Stimulated activated effector memory CD8-positive, alpha-beta T cell treated with anti-CD3 and anti-CD28 coated beads, Interleukin-12 subunit alpha, Interleukin-12 subunit beta, amount 100 ng/mL, for 72 hours (primary cell): ENCODE measurements around the gene TNS1.
A peak's percentile ranks its signal among the peaks of the same experiment; 100 is the strongest.

Experiments used
- ATAC-seq: fragments of 150-1000 bp; cut with Tn5 transposase; 2 replicates; pipeline ENCODE4 v1.10.0; 2021
- DNase-seq, 2 donors: peaks; one replicate each; pipeline ENCODE4 v3.0.0; 2021 to 2022; ENCODE audit warnings: low spot score in 2 of 2
- H3K27ac Mint-ChIP-seq: one replicate; pipeline ENCODE4 v1.8.0; 2022; ENCODE audit warnings: mild to moderate bottlenecking, mixed read lengths
- H3K36me3 Mint-ChIP-seq: one replicate; pipeline ENCODE4 v1.8.0; 2022; ENCODE audit warnings: mild to moderate bottlenecking, mixed read lengths
- H3K4me1 Mint-ChIP-seq: one replicate; pipeline ENCODE4 v1.8.0; 2022; ENCODE audit warnings: mixed read lengths
- H3K4me3 Mint-ChIP-seq: one replicate; pipeline ENCODE4 v1.8.0; 2022; ENCODE audit warnings: mild to moderate bottlenecking, mixed read lengths
- H3K9me3 Mint-ChIP-seq: one replicate; pipeline ENCODE4 v1.8.0; 2022; ENCODE audit warnings: mixed read lengths

TNS1 gene

DNA sequence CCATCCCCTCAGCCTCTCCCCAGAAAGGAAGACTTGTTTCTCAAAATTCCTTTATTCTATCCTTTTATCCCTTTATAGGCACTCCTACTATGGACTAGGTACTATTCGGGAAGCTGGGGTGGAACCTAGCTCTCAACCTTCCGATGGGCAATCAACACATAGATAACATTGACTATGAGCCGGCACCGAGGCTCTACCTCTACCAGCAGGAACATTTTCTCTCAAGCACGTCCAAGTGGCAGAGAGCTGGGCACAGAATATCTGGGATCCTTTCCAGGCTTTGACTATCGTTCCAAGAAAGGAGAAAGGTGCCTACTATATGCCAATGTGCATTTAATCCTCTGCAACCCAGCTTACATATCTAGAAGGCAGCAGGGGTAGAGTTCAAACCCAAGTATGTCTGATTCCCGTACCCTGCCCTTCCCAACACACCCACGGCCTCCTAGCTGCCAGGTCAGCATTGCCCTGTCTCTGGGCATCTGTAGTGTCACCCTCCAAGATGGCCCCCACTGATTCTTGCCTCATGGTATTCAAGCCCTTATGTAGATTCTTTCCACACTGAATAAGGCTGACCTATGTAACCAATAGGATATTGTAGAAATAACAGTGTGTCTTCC lies 28.3 kb downstream of the TNS1 start:
- peaks cover 6% of the 10 kb centered on the region for H3K4me1 Mint-ChIP-seq
- H3K27ac Mint-ChIP-seq, result no peak overlapping the region
- ATAC-seq (no peak), DNase-seq (no peak)
- no peaks in the 10 kb centered on the region for H3K9me3 Mint-ChIP-seq
- no peak overlapping the region for H3K4me3 Mint-ChIP-seq
- no peaks in the 10 kb centered on the region for H3K36me3 Mint-ChIP-seq

DNA sequence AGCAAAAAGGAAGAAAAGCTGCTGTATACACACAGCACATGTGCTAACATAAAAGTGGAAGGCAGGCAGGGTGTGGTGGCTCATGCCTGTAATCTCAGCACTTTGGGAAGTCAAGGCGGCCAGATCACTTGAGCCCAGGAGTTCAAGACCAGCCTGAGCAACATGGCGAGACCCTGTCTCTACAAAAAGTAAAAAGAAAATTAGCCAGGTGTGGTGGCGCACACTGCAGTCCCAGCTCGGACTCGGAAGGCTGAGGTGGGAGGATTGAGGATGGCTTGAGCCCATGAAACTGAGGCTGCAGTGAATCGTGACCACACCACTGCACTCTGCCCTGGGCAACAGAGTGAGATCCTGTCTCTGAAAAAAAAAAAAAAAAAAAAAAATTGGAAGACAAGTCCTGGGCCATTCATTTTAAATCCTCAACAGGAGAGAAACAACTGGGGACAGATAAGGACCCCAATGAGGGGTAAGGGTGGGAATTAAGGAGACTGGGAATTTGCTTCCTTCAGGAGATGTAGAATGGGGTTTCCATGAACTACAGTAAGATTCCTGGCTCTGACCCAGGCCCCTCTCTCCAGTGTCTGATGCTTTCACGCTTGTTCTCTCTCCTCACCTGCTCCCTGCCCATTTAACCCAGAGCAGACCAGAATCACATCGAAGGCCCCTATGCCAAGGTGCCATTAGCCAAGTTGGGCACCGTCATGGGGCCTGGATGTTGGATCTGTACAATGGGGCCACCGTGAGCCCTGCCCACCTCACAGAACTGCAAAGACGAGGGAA lies 29.6 kb downstream of the TNS1 start:
- Mint-ChIP-seq H3K4me3 (no peak overlapping the region), H3K4me1 (no peaks in the 10 kb centered on the region), H3K27ac (no peak overlapping the region), H3K9me3 (no peaks in the 10 kb centered on the region), H3K36me3 (no peaks in the 10 kb centered on the region)
- ATAC-seq, result no peak
- no peak for DNase-seq

GRCh38 chr2:217972490-217972889 lies 30.3 kb downstream of the TNS1 start:
- ATAC-seq (no peak), DNase-seq (no peak)
- Mint-ChIP-seq H3K4me3 (no peak overlapping the region), H3K4me1 (no peaks in the 10 kb centered on the region), H3K9me3 (no peaks in the 10 kb centered on the region), H3K27ac (no peak overlapping the region), H3K36me3 (no peaks in the 10 kb centered on the region)

GRCh38 chr2:217972037-217972436 lies 30.8 kb downstream of the TNS1 start:
- Mint-ChIP-seq H3K36me3 (no peaks in the 10 kb centered on the region), H3K4me1 (no peaks in the 10 kb centered on the region), H3K27ac (no peak overlapping the region), H3K4me3 (no peak overlapping the region), H3K9me3 (no peaks in the 10 kb centered on the region)
- DNase-seq (no peak), ATAC-seq (no peak)

DNA sequence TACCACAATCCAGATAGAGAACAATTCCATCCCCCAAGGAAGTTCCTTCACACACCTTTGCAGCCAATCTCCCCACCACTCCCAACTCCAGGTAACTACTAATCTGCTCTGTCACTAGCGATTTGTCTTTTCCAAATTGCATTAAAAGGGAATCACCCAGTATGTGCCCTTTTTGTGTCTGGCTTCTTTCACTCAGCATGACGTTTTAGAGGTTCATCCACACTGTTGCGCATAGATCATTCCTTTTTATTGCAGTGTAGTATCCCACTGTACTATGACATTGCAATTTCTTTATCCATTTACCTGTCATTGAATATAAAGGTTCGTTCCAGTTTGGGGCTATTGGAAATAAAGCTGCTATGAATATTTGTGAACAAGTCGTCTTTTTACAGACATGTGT lies 31.6 kb downstream of the TNS1 start:
- Mint-ChIP-seq H3K27ac (no peak overlapping the region), H3K4me1 (no peaks in the 10 kb centered on the region), H3K4me3 (no peak overlapping the region), H3K9me3 (no peaks in the 10 kb centered on the region), H3K36me3 (no peaks in the 10 kb centered on the region)
- ATAC-seq (no peak), DNase-seq (no peak)

DNA sequence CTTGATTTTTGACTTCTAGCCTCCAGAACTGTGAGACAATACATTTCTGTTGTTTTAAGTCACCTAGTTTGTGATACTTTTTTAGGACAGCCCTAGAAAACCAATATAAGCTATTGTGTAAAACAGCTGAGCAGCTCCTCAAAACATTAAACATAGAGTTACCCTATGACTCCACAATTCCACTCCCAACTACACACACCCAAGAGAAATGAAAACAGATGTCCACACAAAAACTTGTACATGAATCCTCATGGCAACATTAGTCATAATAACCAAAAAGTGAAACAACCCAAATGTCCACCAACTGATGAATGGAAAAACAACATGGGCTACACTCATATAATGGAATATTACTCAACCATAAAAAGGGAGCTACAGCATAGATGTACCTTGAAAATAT lies 32.6 kb downstream of the TNS1 start:
- H3K27ac Mint-ChIP-seq, result no peak overlapping the region
- DNase-seq (no peak), ATAC-seq (no peak)
- H3K4me1 Mint-ChIP-seq, result no peaks in the 10 kb centered on the region
- H3K4me3 Mint-ChIP-seq, result no peak overlapping the region
- no peaks in the 10 kb centered on the region for H3K9me3 Mint-ChIP-seq
- no peaks in the 10 kb centered on the region for H3K36me3 Mint-ChIP-seq

DNA sequence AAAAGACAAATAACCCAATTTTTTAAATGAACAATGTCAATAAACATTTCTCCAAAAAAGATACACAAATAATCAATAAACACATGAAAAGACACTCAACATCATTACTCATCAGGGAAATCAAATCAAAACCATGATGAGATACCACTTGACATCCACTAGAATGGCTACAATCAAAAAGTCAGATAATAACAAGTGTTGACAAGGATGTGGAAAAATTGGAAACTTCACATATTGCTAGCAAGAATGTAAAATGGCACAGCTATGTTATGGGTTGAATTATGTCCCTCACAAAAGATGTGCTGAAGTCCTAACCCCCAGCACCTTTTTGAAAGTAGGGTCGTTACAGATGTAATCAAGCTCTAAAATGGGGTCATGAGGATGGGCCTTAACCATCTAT lies 33.2 kb downstream of the TNS1 start:
- H3K4me1 Mint-ChIP-seq, result no peaks in the 10 kb centered on the region
- no peak overlapping the region for H3K4me3 Mint-ChIP-seq
- H3K27ac Mint-ChIP-seq, result no peak overlapping the region
- H3K36me3 Mint-ChIP-seq, result no peaks in the 10 kb centered on the region
- DNase-seq, result no peak
- ATAC-seq, result no peak
- no peaks in the 10 kb centered on the region for H3K9me3 Mint-ChIP-seq

- no peak overlapping the region for H3K27ac Mint-ChIP-seq
- H3K4me3 Mint-ChIP-seq, result no peak overlapping the region
- no peak for ATAC-seq
Observed at GRCh38 chr2:217968023-217968422, 34.8 kb downstream of the TNS1 start.

GRCh38 chr2:217966423-217967070 lies 36.2 kb downstream of the TNS1 start:
- Mint-ChIP-seq H3K36me3 (no peaks in the 10 kb centered on the region), H3K9me3 (no peaks in the 10 kb centered on the region), H3K4me1 (no peaks in the 10 kb centered on the region), H3K27ac (no peak overlapping the region), H3K4me3 (no peak overlapping the region)
- ATAC-seq (peak; percentile 31), DNase-seq (no peak)

More at GRCh38 chr2:217968023-217968422, 34.8 kb downstream of the TNS1 start:
- DNase-seq, result no peak
- no peaks in the 10 kb centered on the region for H3K4me1 Mint-ChIP-seq
- H3K9me3 Mint-ChIP-seq, result no peaks in the 10 kb centered on the region
- H3K36me3 Mint-ChIP-seq, result no peaks in the 10 kb centered on the region

DNA sequence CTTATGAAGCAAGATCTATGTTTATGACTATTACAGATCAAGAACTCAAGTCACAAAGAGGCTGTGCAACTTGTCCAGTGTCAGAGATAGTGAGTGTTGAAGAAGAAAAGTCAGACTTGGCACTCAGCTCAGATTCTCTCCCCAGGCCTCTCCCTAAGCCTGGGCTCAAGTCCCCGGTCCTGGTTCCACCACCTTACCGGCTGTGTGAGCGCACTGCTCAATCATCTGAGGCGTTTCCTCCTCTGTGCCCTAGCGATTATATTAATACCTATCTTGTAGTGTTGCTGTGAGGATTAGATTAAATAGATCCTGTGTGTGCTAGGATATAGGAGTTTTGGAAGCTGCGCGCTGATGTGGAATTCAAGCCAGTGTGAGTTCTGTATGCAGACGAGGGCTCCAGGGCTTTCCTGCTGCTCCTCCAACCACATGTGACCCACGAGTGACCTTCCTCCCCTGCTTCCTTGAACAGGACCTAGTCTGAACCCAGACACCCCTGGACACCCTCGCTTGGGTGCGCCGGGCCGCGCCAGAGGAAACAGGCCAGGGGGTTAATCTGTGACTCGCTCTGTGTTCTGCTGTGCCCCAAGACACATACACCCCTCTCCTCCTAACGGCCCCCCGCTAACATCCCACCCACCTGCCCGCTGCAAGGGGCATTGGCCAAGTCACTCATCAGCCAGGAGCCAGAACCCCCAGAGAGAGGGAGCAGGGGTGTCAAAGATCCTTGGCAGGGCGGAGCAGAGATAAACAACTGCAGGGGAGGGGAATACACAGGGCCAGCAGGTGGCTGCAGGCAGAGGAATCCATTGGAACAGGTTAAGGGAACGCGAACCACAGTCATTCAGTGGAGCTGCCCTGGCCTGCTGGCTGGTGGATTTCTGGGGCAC lies 38.3 kb downstream of the TNS1 start:
- Mint-ChIP-seq H3K4me3 (no peak overlapping the region), H3K4me1 (no peaks in the 10 kb centered on the region), H3K9me3 (no peaks in the 10 kb centered on the region), H3K36me3 (no peaks in the 10 kb centered on the region), H3K27ac (no peak overlapping the region)
- DNase-seq (no peak), ATAC-seq (peak; percentile 33)

DNA sequence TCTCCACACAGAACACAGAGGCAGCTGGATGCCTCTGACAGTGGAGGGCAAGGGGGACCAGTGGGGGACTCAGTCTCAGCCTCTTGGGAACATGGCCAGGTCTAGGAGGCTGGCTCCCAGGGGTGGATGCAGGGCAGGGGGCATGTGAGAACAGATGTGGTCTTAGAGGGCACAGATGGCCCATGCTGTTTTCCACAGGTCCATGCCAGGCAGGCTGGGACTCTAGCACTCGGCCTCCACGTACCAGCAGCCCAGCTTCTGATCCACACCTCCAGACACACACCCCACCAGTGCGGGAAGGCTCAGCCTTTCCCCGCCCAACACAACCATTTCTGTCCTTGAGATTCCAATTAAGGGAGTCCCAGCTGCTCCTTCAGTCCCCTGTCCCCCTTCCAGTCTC lies 42.4 kb downstream of the TNS1 start:
- DNase-seq (no peak), ATAC-seq (no peak)
- Mint-ChIP-seq H3K4me1 (no peaks in the 10 kb centered on the region), H3K9me3 (no peaks in the 10 kb centered on the region), H3K4me3 (no peak overlapping the region), H3K36me3 (no peaks in the 10 kb centered on the region), H3K27ac (no peak overlapping the region)

- Mint-ChIP-seq H3K4me1 (no peaks in the 10 kb centered on the region), H3K36me3 (no peaks in the 10 kb centered on the region), H3K9me3 (no peaks in the 10 kb centered on the region), H3K4me3 (no peak overlapping the region), H3K27ac (no peak overlapping the region)
- no peak for DNase-seq
- ATAC-seq, result no peak
Observed at GRCh38 chr2:217959723-217960122, 43.1 kb downstream of the TNS1 start.

DNA sequence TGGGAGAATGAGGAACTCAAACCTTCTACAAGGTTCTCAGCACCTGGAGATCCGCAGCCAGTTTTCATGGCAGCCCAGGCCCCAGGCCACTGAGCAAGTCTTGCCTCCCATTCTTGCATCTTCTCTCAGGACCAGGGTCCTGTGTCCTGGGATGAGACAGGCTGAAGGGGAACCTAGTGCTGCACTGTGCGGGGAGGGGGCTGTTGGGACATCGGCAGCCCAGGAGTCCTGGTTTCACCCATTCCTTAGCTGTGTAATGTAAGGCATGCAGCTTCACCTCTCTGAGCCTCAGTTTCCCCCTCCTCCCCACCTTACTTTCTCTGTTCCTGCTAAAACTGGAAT lies 43.9 kb downstream of the TNS1 start:
- H3K36me3 Mint-ChIP-seq, result no peaks in the 10 kb centered on the region

DNA sequence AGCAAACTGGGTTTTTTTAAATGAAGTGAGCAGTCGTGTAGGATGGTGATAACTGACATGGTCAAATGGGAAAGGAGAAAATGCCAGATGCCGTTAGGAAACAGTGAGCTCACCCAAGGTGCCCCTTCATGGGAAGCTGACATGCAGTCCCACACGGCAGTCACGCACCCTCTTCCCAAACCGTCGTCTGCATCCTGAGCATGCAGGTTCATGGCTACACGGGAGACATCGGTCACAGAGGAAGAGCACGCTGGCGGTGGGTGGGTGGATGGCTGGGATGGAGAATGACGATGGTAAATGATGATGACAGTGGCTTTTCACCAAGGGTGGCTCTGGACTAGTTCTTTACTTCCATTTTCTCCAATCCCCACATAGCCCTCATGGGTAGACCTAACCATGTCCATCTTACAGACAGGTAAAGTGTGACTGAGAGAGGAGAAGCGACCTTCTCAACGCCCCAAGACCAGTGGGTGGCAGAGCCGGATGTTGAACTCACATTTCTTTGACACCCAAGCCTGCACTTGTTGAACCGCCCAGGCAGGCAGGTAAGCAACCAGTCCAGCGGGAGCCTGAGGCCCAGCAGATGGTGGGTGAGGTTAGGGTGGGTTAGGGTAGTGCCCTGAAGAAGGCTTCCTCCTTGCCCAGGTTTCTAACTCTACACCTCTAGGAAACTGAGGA lies 44.5 kb downstream of the TNS1 start:
- H3K4me1 Mint-ChIP-seq, result no peaks in the 10 kb centered on the region
- ATAC-seq (no peak), DNase-seq (no peak)
- no peak overlapping the region for H3K4me3 Mint-ChIP-seq
- H3K36me3 Mint-ChIP-seq, result no peaks in the 10 kb centered on the region
- H3K27ac Mint-ChIP-seq, result no peak overlapping the region
- no peaks in the 10 kb centered on the region for H3K9me3 Mint-ChIP-seq

More for the DNA sequence above, 43.9 kb downstream of the TNS1 start:
- H3K4me1 Mint-ChIP-seq, result no peaks in the 10 kb centered on the region
- no peak overlapping the region for H3K4me3 Mint-ChIP-seq
- DNase-seq, result no peak
- no peak overlapping the region for H3K27ac Mint-ChIP-seq
- no peaks in the 10 kb centered on the region for H3K9me3 Mint-ChIP-seq
- no peak for ATAC-seq
